GM12801 (cell line): ENCODE results near the gene APCDD1.

ENCODE experiments used
- TF ChIP-seq, protein P1 (sequence below): IDR thresholded peaks from one replicate; pipeline ENCODE4 v1.5.1; 2011; ENCODE audit warnings: control low read depth; ENCODE audit not compliant: insufficient read length; ENCODE audit errors: extremely low read depth

Gene APCDD1

DNA sequence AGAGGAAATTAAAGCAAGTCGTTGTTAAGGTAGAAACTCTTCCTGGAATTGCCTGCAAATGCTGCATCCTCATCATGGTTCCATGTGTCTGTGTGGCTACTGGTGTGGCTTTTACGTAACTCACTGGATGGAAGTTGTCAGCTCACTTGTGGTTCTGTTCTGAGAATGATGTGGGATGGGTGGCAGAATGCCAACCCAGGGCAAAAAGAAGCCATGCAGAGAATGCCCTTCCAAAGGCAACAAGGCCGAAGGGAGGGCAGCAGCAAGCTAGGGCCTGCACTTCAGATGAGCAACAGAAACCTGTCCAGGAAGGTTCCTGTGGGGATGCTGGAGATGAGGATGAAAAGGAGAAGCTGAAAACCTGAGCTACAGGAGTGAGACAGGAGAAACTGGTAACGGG, 61.0 kb downstream of the APCDD1 start:
- TF ChIP-seq, protein P1, sequence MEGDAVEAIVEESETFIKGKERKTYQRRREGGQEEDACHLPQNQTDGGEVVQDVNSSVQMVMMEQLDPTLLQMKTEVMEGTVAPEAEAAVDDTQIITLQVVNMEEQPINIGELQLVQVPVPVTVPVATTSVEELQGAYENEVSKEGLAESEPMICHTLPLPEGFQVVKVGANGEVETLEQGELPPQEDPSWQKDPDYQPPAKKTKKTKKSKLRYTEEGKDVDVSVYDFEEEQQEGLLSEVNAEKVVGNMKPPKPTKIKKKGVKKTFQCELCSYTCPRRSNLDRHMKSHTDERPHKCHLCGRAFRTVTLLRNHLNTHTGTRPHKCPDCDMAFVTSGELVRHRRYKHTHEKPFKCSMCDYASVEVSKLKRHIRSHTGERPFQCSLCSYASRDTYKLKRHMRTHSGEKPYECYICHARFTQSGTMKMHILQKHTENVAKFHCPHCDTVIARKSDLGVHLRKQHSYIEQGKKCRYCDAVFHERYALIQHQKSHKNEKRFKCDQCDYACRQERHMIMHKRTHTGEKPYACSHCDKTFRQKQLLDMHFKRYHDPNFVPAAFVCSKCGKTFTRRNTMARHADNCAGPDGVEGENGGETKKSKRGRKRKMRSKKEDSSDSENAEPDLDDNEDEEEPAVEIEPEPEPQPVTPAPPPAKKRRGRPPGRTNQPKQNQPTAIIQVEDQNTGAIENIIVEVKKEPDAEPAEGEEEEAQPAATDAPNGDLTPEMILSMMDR, result no peak

DNA sequence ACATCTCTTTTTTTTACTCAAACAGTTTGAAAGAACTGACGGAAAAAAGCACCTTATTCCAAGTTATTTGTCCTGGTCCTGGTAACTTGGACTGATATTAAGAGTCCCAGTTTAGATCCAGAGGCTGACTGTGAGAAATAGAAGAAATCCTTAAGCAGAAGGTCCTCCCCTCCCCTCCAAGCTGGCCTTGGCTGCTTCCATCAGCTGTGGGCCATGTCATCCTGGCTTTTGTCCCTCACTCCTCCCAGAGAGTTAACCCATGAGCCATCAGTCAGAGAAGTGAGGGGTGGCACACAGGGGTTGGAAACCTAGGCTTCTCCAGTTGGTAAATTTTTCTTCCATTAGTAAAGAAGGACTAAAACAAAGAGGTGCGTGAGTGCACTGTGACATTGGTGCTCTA, 61.6 kb downstream of the APCDD1 start:
- TF ChIP-seq, protein P1, result no peak

DNA sequence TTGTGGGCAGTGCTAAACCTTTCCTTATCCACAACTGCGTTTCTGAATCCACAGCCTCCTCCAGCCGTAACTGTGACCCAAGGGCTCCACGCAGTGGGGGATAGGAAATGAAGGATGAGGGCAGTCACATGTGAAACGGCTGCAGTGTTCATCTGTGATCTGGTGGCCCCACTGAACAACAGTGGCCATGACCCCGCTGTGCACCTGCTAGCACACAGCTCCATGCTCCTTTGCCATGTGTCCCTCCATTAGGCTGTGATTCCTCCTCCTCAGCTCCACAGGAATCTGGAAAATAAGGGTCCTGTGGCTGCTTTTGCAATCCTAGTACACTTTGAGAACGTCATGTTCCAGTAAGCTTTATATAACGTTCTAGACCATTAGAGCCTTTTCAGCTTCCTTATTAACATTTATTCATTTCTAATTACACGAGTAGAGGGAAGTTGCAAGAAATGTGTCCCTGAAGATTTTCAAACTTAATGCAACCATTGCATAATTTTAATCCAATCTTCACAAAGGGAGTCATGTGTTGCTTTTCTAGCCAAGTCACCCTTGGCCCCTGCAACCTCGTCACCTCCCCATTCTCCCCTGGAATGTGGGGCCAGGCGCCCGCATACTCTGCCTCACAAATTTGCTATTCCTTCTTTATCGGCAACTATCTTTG, 64.3 kb downstream of the APCDD1 start:
- TF ChIP-seq, protein P1, result no peak

DNA sequence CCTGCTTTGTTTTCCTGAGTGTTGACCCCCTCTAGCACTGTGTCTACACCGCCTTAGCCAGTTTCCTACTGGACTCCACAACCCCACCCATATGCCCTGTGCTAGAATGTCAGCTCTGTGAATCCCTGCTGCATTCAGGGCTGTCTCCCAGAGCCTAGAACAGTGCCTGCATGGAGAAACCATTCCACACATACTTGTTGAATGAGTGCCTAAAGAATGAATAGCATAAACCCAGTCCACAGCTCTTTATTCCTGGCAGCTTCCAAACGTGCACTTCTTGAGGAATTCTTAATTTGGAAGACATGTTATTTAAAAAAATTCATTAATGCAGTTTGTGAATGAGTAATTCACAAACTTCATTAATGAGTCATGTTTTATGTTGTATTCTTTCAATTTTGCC, 64.9 kb downstream of the APCDD1 start:
- TF ChIP-seq, protein P1, result no peak

DNA sequence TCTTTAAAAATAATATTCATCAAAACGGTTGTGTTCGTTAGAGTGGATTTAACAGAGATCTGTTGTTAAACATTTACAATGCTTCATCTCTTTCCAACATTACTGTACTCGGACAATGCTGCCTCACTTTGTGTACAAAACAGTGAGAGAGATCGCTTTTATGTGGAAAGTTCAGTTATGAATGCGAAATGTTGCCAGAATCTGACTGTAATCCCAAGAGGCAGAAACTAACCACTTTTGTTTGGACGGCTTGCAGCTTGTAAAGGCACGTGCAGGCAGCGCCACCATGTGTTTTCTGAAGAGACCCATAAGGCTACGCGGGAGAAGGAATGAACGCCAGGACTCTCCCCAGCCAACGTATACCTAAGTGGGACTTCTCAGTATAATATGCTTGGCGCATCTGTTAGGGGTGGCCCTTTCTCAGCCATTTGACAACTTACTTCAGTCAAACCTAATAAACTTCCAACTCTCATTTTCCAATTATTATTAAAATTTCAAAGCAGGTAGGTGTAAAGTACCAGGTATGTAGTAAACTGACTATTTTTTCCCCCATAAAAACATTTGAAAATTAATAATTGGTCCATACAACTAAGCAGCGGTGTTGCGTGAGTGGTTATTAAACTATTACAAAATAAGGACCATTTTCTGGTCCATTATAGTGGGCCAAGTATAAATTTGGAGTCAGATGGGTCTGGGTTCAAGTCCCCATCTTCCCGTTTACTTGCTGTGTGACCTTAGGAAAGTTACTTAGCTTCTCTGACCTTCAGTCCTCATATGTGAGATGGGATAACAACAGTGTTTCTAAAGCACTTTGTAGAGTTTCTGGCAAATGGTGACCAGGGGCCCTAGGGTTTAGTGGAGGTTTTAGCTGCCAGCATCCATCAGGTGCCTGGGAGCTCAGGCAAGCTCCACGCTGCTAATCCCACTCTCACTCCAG, 65.8 kb downstream of the APCDD1 start:
- TF ChIP-seq, protein P1, result peak; percentile 44

DNA sequence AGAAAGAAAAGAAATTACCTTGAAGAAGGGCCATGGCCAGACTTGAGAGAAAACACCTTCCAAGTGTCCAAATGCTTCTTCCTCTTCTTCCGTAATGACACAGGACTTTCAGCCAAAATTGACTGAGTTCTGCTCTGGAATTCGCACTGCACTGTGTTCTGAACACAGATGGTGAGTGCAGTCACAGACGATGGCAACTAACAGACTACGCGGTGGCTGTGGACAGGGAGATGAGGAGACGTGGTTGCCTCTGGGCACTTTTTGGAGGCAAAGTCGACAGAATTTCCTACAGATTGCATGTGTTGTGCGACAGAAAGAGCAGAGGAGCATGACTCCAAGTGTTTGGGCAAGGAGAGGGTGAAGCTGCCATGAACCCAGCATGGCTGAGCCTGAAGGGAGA, 67.1 kb downstream of the APCDD1 start:
- TF ChIP-seq, protein P1, result no peak

DNA sequence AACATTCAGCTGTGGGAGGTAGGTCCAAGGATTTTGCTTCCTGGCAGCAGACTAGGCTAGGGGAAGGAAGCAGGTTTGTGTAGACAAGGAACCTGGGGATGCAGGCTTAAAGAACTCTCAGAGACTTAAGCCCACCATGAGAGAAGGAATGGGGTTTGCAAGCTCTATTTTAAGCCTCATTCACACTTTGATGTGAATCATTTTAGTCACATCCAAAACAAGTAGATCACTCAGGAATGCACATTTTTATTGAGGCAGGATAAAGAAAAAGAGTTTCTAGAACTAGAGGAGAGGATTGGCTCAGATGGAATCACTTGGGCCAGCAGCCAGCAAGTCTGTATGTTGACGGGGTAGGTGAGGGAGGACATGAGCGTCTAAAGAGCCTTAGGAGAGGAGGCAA, 68.1 kb downstream of the APCDD1 start:
- TF ChIP-seq, protein P1, result no peak
